Right kidney (tissue), 1 donor: ENCODE data around the gene SRD5A1.

Source experiments
- DNase-seq: peaks from one replicate; pipeline ENCODE4 v3.0.0-alpha.2; 2016

Gene SRD5A1

GRCh38 chr5:6712142-6712576, 78.9 kb downstream of the SRD5A1 start:
- DNase-seq, result no peak

DNA sequence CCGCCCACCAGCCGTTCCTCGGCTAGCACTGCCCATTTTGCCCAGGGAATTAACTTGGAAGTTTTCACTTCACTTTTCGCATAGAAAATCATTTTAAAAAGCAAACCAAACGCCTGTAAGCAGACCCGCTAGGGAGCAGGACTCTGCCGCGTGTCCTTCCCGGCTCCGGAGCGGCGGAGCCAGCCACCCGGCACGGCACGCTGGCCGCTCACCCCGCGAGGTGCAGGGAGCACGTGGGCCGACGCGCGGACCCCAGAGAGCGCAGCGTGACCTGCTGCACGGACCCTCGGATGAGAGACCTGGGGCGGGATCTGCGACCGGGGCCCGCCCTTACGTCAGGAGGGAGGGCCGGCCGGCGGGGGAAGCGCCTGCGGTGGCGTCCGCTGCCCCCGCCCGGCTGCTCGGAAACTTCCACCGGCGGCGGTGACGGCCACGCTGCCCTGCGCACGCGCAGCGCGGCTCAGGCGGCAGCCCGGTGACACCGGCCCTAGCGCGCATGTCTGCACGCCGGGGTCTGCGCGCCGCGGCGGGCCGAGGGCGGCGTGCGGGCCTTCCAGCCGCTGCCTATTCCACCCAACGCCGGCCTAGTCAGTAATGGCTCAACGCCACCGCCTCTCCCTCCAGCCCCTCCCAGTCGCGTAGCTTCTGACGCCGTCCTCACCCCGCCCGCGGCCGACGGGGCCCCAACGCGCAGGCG, 79.5 kb downstream of the SRD5A1 start:
- DNase-seq, result peak; percentile 95

- no peak for DNase-seq
These were observed 80.3 kb downstream of the SRD5A1 start, which contains the start of gene TENT4A for GRCh38 chr5:6713274-6714225. Gene TENT4A (plus strand): TSS chr5:6713432. CDS start chr5:6713984, 552 bp downstream.

DNA sequence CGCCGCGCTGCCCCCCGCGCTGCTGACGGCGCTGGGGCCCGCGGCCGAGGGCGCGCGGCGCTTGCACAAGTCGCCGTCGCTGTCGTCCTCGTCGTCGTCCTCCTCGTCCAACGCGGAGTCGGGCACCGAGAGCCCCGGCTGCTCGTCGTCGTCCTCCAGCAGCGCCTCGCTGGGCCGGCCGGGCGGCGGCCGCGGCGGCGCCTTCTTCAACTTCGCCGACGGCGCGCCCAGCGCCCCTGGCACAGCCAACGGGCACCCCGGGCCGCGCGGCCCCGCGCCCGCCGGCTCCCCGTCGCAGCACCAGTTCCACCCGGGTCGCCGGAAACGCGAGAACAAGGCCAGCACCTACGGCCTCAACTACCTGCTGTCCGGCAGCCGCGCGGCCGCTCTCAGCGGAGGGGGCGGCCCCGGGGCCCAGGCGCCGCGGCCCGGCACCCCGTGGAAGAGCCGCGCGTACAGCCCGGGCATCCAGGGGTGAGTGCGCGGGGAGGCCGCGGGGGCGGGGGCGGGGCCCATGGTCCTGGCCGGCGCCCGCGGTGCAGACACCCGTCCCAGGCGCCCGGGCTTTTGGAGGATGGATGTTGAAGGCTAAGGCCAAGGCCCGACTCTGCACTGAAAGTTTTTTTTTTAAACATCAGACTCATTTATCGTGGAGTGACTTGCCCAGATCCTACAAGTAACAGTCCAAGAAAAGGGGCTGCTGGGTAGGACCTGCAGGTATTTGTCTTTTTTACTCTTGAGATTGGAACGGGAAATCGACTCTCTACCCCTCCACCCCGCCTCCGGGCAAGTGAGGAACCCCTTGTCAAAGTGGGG, 81.2 kb downstream of the SRD5A1 start:
- peak; percentile 64 for DNase-seq

- no peak for DNase-seq
These were observed 82.0 kb downstream of the SRD5A1 start for GRCh38 chr5:6715271-6715670.

- no peak for DNase-seq
These were observed 82.8 kb downstream of the SRD5A1 start for GRCh38 chr5:6715758-6716628.

DNA sequence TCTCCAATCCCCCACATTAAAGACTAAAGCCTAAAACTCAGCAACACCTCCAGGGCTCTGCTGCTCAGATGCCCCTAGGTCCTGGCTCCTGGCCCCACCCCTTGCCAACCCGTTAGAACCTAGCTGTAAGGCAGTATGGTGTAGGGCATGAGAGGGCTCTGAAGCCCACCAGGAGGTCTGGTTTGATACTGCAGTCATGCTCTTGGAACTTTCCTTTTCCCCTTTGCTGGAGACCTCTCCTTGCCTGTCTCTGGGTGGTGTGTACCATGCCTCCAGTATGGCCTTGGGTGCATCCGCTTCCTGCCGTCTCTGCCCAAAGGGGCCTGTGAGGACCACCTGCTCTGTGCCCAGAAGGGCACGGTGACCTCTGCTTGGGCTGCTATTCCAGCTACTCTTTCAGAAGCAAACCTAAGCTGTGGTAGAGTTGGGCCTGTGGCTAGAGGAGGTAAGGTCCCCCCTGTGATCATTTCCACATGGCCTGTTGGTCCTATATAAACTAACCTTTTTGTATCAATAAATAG, 83.4 kb downstream of the SRD5A1 start:
- DNase-seq, result no peak

GRCh38 chr5:6717247-6717646, 84.0 kb downstream of the SRD5A1 start:
- DNase-seq, result no peak

GRCh38 chr5:6717687-6718086, 84.4 kb downstream of the SRD5A1 start:
- no peak for DNase-seq

- no peak for DNase-seq
These were observed 85.0 kb downstream of the SRD5A1 start for GRCh38 chr5:6718161-6718681.

GRCh38 chr5:6718718-6719117, 85.5 kb downstream of the SRD5A1 start:
- DNase-seq, result no peak

GRCh38 chr5:6719417-6719816, 86.2 kb downstream of the SRD5A1 start:
- no peak for DNase-seq

DNA sequence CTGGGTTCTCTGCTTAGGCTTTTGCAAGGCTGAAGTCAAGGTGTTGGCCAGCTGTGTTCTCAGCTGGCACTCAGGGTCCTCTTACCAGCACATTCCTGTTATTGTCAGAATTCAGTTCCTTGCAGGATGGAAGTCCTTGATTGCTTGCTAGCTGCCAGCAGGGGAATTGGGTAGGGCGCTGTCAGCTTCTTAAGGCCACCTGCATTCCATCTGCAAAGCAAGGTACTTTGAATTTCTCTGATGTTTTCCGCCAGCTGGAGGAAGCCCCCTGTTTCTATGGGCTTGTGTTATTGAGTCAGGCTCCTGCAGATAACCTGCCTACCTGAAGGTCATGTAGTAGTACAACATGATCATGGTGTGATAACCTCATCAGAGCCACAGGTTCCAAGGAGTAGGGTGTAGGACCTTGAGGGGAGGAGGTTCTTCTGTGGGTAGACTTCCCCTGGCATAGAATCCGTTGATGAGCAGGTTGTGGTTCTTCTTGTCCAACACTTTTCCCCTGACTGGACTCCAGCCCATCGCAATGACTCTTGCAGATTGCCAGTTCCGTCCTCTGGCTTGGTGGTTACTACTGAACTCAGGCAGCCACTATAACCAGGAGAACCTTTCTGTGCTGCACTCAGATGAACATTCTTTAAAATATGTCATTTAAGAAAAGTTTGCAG, 86.8 kb downstream of the SRD5A1 start:
- DNase-seq, result no peak

- no peak for DNase-seq
These were observed 87.3 kb downstream of the SRD5A1 start for GRCh38 chr5:6720561-6720921.

- no peak for DNase-seq
These were observed 88.2 kb downstream of the SRD5A1 start for GRCh38 chr5:6721442-6721841.

- no peak for DNase-seq
These were observed 88.8 kb downstream of the SRD5A1 start for GRCh38 chr5:6722015-6722414.

DNA sequence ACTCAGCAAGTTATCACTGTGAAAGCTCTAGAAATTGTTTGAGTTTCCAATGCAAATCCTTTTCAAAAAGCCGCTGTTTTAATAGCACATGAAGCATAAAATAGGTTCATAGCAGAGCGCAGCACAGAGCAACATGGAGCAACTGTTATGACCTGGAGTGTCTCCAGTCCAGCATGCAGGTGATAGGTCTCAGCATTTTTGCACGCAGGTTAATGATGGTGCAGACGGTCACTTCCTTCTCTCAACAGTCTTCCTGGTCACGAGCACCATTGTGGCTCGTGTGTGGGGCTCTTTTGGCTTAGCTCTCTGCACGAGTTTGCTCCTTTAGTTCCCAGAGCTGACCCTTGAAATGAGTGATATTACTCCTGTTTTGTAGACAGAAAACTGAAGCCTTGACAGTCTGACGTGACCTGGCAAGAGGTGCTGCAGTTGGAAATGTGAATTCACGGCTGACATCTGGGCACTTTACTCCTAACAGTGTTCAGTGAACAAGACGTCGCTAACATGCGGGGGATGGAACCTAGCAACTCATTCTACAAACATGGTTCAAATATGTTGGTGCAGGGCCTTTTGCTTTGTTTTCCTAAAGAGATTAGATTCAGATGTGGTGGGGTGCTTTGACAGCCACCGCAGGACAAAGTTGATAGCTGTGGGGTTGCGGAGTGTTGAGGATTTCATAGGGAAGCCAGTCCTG, 90.0 kb downstream of the SRD5A1 start:
- DNase-seq, result no peak

DNA sequence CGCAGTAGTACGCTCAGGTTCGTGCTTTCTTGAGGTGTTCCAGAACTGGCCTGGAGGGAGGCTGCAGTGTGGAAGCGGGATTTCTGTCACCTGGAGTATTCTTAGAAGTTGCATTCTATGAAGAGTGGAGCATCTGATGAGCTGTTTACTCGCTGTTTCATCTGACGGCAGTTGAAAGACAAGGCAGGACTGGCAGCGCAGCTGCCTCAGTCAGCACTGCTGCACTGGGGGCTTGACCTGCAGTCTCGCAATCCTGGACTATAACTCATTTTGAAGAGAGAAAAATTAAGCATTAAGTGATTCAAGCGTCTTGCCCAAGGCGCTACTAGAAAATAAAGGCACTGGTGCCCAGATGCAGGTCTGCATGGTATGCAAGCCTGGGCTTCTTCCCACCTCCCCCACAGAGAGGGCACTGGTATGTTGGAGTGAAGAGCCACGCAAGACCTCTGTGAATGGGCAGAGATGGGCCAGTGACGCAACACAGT, 90.6 kb downstream of the SRD5A1 start:
- no peak for DNase-seq
